MCF 10A (cell line): Measurements from ENCODE around the gene SLC22A2. TPM values are rescaled to one million over a fixed set of nuclear protein-coding genes. Genes with fewer than 3 reads are reported as not detected.

ENCODE experiments used
- BruUV-seq: library from RNA; stranded (reverse); fragments of 400-500 nt; replicated peaks from 2 replicates; lab custom pipeline; 2021; lab: Mats Ljungman, UMichigan
- CTCF ChIA-PET: fragments of 300-600 bp; sonication (Branson Sonifier 250); formaldehyde crosslinking; extraction: SDS; loops from one replicate; lab custom pipeline; 2021; ENCODE audit warnings: antibody characterized with exemption, inconsistent platforms; lab: Yijun Ruan, JAX
- POLR2A ChIA-PET: fragments of 300-600, 350-650 bp; sonication (Branson Sonifier 250); formaldehyde crosslinking; extraction: SDS; loops from one replicate; lab custom pipeline; 2020; ENCODE audit warnings: antibody characterized with exemption, inconsistent platforms; lab: Yijun Ruan, JAX
- DNase-seq: peaks from one replicate; pipeline ENCODE4 v3.0.0-alpha.2; 2018; ENCODE audit not compliant: unreplicated experiment
- H3K27ac Mint-ChIP-seq: one replicate; pipeline ENCODE4 v1.8.0; 2022; ENCODE audit warnings: mild to moderate bottlenecking, low read depth, mixed read lengths; ENCODE audit not compliant: unreplicated experiment
- H3K27me3 Mint-ChIP-seq: one replicate; pipeline ENCODE4 v1.8.0; 2022; ENCODE audit warnings: mixed read lengths; ENCODE audit not compliant: insufficient read depth, unreplicated experiment
- H3K36me3 Mint-ChIP-seq: one replicate; pipeline ENCODE4 v1.8.0; 2022; ENCODE audit warnings: mild to moderate bottlenecking, moderate library complexity, mixed read lengths; ENCODE audit not compliant: insufficient read depth, unreplicated experiment
- H3K4me1 Mint-ChIP-seq: one replicate; pipeline ENCODE4 v1.8.0; 2022; ENCODE audit warnings: mixed read lengths; ENCODE audit not compliant: insufficient read depth, unreplicated experiment
- H3K4me3 Mint-ChIP-seq: one replicate; pipeline ENCODE4 v1.8.0; 2022; ENCODE audit warnings: mild to moderate bottlenecking, moderate library complexity, mixed read lengths; ENCODE audit not compliant: unreplicated experiment
- H3K9me3 Mint-ChIP-seq: one replicate; pipeline ENCODE4 v1.8.0; 2022; ENCODE audit warnings: mixed read lengths; ENCODE audit not compliant: unreplicated experiment
- intact Hi-C: fragments of 100-400 bp; cut with micrococcal nuclease; formaldehyde crosslinking; loops from 2 replicates; pipeline ENCODE4 v1.14.1; 2022
- total RNA-seq: library from RNA; stranded (reverse); gene quantifications from 2 replicates; pipeline ENCODE4 v1.2.3, GENCODE V29; 2022
- TF ChIP-seq, protein P1 (sequence below): fragments of 200-600 bp; IDR thresholded peaks from one replicate; pipeline ENCODE4 v1.8.0; 2022; ENCODE audit warnings: antibody characterized with exemption, mild to moderate bottlenecking; ENCODE audit not compliant: unreplicated experiment

SLC22A2 gene
- total RNA-seq, 1 experiment from 2014 or later: not detected

DNA sequence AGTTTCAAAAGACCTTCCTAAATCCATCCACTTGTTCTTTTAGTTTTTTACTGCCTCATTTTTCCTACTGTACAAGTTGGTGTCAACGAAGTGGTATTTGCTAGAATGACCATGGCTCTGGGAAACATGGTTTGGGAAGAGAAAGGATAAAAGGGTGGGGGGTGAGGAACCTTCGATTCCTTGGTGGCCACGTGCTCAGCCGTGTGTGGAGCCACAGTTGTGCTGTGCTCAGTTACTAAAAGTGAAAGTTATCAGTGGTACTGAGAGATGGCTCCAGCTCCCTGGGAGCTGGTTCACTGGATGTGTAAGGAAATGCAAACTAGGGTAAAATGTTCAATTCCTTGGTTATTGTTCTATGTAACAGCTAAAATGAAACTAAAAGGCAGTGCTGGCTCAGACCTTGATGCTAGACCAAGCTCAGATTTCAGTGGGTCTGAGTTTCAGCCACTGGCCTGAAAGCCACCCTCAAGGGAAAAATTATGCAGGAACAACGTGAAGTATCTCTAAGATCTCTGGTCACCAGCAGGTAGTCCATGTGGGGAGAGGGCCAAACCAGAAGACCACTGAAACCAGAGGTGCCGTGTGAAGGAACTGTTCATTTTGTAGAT, 7.4 kb upstream of the SLC22A2 start:
- ChIA-PET POLR2A (no interaction called here), CTCF (interaction anchor here (0.9 kb wide), 1 partner anchor 1132 kb away, joined by 3 read pairs; no protein-coding TSS in a partner anchor)
- TF ChIP-seq, protein P1, sequence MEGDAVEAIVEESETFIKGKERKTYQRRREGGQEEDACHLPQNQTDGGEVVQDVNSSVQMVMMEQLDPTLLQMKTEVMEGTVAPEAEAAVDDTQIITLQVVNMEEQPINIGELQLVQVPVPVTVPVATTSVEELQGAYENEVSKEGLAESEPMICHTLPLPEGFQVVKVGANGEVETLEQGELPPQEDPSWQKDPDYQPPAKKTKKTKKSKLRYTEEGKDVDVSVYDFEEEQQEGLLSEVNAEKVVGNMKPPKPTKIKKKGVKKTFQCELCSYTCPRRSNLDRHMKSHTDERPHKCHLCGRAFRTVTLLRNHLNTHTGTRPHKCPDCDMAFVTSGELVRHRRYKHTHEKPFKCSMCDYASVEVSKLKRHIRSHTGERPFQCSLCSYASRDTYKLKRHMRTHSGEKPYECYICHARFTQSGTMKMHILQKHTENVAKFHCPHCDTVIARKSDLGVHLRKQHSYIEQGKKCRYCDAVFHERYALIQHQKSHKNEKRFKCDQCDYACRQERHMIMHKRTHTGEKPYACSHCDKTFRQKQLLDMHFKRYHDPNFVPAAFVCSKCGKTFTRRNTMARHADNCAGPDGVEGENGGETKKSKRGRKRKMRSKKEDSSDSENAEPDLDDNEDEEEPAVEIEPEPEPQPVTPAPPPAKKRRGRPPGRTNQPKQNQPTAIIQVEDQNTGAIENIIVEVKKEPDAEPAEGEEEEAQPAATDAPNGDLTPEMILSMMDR: no peak
- Mint-ChIP-seq H3K27ac (no peak overlapping the region), H3K9me3 (no peaks in the 10 kb centered on the region), H3K4me3 (no peak overlapping the region), H3K36me3 (no peaks in the 10 kb centered on the region), H3K4me1 (peaks cover 5% of the 10 kb centered on the region), H3K27me3 (no peaks in the 10 kb centered on the region)
- no peak for DNase-seq
- intact Hi-C loops: no loop called here
- no TSS peak for BruUV-seq

DNA sequence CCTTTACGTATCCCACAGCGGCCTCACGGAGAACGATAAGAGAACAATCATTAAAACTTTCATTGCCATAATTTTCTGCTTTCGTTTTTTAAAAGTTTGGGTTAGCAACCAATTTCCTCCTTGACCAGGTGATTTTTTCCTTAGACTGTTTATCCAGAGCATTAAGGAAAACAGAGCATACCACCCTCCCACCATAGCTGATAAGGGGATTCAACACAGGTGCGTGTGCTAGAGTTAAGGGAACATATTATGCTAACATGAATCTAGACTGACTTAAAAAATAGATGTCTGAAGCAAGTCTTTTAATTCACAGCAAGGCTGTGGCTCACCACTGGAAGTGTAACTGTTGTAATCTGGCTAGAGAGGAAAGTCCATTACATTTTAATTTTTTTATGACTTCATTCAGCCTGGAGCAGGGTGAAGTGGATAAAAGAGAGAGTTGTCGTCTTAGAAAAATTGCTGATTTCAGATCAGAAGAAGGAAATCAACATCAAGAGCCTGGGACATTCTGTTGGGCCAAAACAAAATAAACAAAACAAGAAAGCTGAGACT, 5.5 kb upstream of the SLC22A2 start:
- H3K27ac Mint-ChIP-seq: no peak overlapping the region
- H3K9me3 Mint-ChIP-seq: no peaks in the 10 kb centered on the region
- H3K4me3 Mint-ChIP-seq: no peak overlapping the region
- BruUV-seq: no TSS peak
- H3K4me1 Mint-ChIP-seq: peaks cover 10% of the 10 kb centered on the region
- ChIA-PET POLR2A (no interaction called here), CTCF (interaction anchor here (1.2 kb wide), 1 partner anchor 43 kb away, joined by 3 read pairs; no protein-coding TSS in a partner anchor)
- no peak for DNase-seq
- H3K36me3 Mint-ChIP-seq: no peaks in the 10 kb centered on the region
- no peaks in the 10 kb centered on the region for H3K27me3 Mint-ChIP-seq
- intact Hi-C loops: no loop called here
- TF ChIP-seq, protein P1: no peak

DNA sequence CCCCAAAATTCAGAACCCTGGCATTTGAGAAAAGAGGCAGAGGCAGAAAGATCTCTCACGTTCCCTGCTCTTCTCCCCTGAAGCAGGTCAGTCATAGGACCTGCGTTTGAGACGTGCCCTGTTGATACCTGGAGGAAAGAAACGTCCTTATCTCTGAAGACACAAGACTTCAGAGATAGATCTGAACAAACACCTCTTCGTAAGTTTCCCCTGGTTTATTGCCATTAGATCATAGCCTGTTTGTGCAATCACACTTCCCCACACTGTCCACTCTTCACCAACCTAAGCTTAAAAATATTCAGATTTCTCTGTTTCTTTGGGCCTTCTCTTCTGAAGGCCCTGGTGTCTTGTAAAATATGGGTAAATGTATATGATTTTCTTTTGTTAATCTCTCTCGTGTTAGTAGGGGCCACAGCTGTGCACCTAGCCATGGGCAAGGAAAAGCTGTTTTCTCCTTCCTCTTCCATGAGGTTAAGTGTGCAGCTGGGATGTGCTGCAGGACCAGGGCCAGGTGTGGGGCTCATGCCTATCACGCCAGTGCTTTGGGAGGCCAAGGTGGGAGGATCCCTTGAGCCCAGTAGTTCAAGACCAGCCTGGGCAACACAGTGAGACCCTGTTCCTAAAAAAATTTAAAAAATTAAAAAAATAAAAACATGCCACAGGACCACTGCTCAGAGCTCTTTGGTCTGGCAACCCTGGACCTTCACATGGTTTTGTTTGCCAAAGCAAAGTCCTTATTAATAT, 4.7 kb upstream of the SLC22A2 start:
- Mint-ChIP-seq H3K4me3 (no peak overlapping the region), H3K36me3 (no peaks in the 10 kb centered on the region), H3K4me1 (peaks cover 10% of the 10 kb centered on the region), H3K27ac (no peak overlapping the region), H3K9me3 (no peaks in the 10 kb centered on the region), H3K27me3 (no peaks in the 10 kb centered on the region)
- POLR2A ChIA-PET: interaction anchor here (1.2 kb wide), 1 partner anchor 12 kb away, joined by 6 read pairs; no protein-coding TSS in a partner anchor
- CTCF ChIA-PET: interaction anchor here (0.9 to 1.2 kb wide), 2 partner anchors 42 to 192 kb away, joined by 3 to 5 read pairs; no protein-coding TSS in a partner anchor
- intact Hi-C loops: no loop called here
- BruUV-seq: no TSS peak
- TF ChIP-seq, protein P1: no peak
- DNase-seq: no peak
